Measurements from ENCODE around the gene CCNYL1. TPM values are rescaled to one million over a fixed set of nuclear protein-coding genes. Genes with fewer than 3 reads are reported as not detected.

Gene CCNYL1
- polyA plus RNA-seq, 1 of the 3 experiments (the other 2 are of a cell fraction), result 8.7 TPM

DNA sequence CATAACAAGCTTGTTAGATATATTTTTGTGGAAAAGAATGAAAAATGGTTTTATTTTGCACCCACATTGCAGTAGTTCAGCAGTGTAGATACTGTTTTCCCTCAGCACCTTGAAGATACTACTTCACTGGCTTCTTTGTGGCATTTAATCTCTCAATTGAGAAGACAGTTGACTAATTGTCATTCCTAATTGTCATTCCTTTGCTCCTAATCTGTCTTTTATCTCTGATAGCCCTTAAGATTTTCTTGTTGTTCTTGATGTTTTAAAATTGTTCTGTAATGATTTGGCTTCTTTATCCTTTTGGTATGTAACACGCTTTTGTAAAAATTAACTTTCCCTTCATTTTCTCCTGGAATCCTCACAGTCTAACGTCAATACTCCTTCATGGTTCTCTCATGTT lies 38.0 kb upstream of the CCNYL1 start:
- TF ChIP-seq TCF12 (IDR thresholded peaks at IDR 0.05) (no peak), EZH2phosphoT487 (IDR thresholded peaks at IDR 0.05; ENCODE audit: borderline replicate concordance, low read depth) (no peak), GATA2 (CRISPR knock-in tag; IDR thresholded peaks at IDR 0.05) (no peak), SMC3 (IDR thresholded peaks at IDR 0.05; ENCODE audit: low read depth, low read length) (no peak), RFX5 (IDR thresholded peaks at IDR 0.05; ENCODE audit: low read length) (no peak), RXRA (IDR thresholded peaks at IDR 0.05; ENCODE audit: borderline replicate concordance, low read depth) (no peak)
- TF ChIP-seq, protein P1, sequence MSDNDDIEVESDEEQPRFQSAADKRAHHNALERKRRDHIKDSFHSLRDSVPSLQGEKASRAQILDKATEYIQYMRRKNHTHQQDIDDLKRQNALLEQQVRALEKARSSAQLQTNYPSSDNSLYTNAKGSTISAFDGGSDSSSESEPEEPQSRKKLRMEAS (IDR thresholded peaks at IDR 0.05; ENCODE audit: low read depth), result no peak
- TF ChIP-seq, protein P2, sequence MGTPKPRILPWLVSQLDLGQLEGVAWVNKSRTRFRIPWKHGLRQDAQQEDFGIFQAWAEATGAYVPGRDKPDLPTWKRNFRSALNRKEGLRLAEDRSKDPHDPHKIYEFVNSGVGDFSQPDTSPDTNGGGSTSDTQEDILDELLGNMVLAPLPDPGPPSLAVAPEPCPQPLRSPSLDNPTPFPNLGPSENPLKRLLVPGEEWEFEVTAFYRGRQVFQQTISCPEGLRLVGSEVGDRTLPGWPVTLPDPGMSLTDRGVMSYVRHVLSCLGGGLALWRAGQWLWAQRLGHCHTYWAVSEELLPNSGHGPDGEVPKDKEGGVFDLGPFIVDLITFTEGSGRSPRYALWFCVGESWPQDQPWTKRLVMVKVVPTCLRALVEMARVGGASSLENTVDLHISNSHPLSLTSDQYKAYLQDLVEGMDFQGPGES (IDR thresholded peaks at IDR 0.05; ENCODE audit: low read depth, low read length), result no peak
- TF ChIP-seq, protein P3, sequence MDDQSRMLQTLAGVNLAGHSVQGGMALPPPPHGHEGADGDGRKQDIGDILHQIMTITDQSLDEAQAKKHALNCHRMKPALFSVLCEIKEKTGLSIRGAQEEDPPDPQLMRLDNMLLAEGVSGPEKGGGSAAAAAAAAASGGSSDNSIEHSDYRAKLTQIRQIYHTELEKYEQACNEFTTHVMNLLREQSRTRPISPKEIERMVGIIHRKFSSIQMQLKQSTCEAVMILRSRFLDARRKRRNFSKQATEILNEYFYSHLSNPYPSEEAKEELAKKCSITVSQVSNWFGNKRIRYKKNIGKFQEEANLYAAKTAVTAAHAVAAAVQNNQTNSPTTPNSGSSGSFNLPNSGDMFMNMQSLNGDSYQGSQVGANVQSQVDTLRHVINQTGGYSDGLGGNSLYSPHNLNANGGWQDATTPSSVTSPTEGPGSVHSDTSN (IDR thresholded peaks at IDR 0.05), result no peak
- H3F3A ChIP-seq (replicated peaks; ENCODE audit: insufficient read depth), result peaks cover 23% of the 10 kb centered on the region
- no peaks in the 10 kb centered on the region for H3K79me2 ChIP-seq (ENCODE audit: insufficient read depth)
- no peaks in the 10 kb centered on the region for H3K9me3 ChIP-seq
- 48% methylated on average over 2 of the region's 2 CpGs for WGBS (ENCODE audit: low lambda C conversion rate)
- no peak overlapping the region for H2AFZ ChIP-seq (ENCODE audit: low read depth)
- CTCF ChIA-PET, result no interaction called here
- no peaks in the 10 kb centered on the region for H4K20me1 ChIP-seq (ENCODE audit: insufficient read depth)
- H3K4me3 ChIP-seq (ENCODE audit: low read depth in 2 of 2, low read length in 1 of 2), result no peak overlapping the region
- H3K4me1 ChIP-seq (ENCODE audit: control insufficient read depth in 1 of 2, insufficient read depth in 2 of 2, low read depth in 1 of 2, low read length in 1 of 2), result 0 out of 4 replicates have a peak, but pooled peaks cover 0 to 4% of the 10 kb centered on the region in 2 experiments
- no peaks in the 10 kb centered on the region for H3K27me3 ChIP-seq (ENCODE audit: insufficient read depth)
- POLR2A ChIA-PET, result no interaction called here
- no peak for DNase-seq
- H3K4me2 ChIP-seq, result no peak overlapping the region
- no peaks in the 10 kb centered on the region for H3K36me3 ChIP-seq (replicated peaks in 1 of 2; ENCODE audit: control insufficient read depth in 1 of 2, insufficient read depth in 2 of 2, low read length in 1 of 2)
- no peak overlapping the region for H3K27ac ChIP-seq (ENCODE audit: low read depth in 2 of 2, low read length in 1 of 2)
- no peak overlapping the region for H3K9ac ChIP-seq
- no peaks in the 10 kb centered on the region for H3K9me2 ChIP-seq

DNA sequence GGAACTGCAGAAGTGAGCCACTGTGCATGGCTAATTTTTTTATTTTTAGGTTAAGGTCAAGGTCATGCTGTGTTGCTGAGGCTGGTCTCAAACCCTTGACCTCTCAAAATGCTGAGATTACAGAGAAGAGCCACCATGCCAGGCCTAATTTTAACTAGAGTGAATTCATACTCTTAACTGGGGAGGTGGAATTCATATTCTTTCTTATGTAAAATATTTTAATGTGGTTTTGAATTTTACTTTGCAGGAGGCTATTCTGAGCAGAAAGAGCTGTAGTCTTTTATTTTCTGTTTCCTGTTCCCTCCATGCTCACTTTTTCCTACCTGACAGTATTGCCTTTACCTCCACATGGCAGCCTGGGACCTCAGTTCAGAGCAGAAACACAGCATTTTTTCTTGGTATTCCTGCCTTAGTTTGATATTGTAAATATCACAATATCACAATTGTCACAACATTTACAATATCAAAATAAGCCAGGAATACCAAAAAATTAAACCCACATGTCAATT lies 37.1 kb upstream of the CCNYL1 start:
- Histone ChIP-seq H3K4me2 (no peak overlapping the region), H3F3A (replicated peaks; ENCODE audit: insufficient read depth) (peaks cover 23% of the 10 kb centered on the region), H3K9me3 (no peaks in the 10 kb centered on the region), H3K4me3 (ENCODE audit: low read depth in 2 of 2, low read length in 1 of 2) (no peak overlapping the region), H3K27me3 (ENCODE audit: insufficient read depth) (no peaks in the 10 kb centered on the region), H4K20me1 (ENCODE audit: insufficient read depth) (no peaks in the 10 kb centered on the region), H3K9me2 (no peaks in the 10 kb centered on the region), H2AFZ (ENCODE audit: low read depth) (no peak overlapping the region), H3K4me1 (ENCODE audit: control insufficient read depth in 1 of 2, insufficient read depth in 2 of 2, low read depth in 1 of 2, low read length in 1 of 2) (0 out of 4 replicates have a peak, but pooled peaks cover 0 to 4% of the 10 kb centered on the region in 2 experiments), H3K9ac (no peak overlapping the region), H3K79me2 (ENCODE audit: insufficient read depth) (no peaks in the 10 kb centered on the region), H3K36me3 (replicated peaks in 1 of 2; ENCODE audit: control insufficient read depth in 1 of 2, insufficient read depth in 2 of 2, low read length in 1 of 2) (no peaks in the 10 kb centered on the region), H3K27ac (ENCODE audit: low read depth in 2 of 2, low read length in 1 of 2) (no peak overlapping the region)
- ChIA-PET POLR2A (interaction anchor here (1.1 kb wide), 1 partner anchor 8 kb away, joined by 3 read pairs; no protein-coding TSS in a partner anchor), CTCF (interaction anchor here (0.8 kb wide), 1 partner anchor 18 kb away, joined by 3 read pairs; no protein-coding TSS in a partner anchor)
- no peak for DNase-seq
- no peak for TF ChIP-seq GABPA (IDR thresholded peaks at IDR 0.05; ENCODE audit: low read depth)
- TF ChIP-seq YY1 (IDR thresholded peaks at IDR 0.05; ENCODE audit: low read depth), result no peak
- TF ChIP-seq FOXM1 (IDR thresholded peaks at IDR 0.05; ENCODE audit: low read depth), result no peak
- TF ChIP-seq NRF1 (IDR thresholded peaks at IDR 0.05; ENCODE audit: low read depth, low read length), result no peak
- TF ChIP-seq, protein P4, sequence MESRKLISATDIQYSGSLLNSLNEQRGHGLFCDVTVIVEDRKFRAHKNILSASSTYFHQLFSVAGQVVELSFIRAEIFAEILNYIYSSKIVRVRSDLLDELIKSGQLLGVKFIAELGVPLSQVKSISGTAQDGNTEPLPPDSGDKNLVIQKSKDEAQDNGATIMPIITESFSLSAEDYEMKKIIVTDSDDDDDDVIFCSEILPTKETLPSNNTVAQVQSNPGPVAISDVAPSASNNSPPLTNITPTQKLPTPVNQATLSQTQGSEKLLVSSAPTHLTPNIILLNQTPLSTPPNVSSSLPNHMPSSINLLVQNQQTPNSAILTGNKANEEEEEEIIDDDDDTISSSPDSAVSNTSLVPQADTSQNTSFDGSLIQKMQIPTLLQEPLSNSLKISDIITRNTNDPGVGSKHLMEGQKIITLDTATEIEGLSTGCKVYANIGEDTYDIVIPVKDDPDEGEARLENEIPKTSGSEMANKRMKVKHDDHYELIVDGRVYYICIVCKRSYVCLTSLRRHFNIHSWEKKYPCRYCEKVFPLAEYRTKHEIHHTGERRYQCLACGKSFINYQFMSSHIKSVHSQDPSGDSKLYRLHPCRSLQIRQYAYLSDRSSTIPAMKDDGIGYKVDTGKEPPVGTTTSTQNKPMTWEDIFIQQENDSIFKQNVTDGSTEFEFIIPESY (IDR thresholded peaks at IDR 0.05; ENCODE audit: borderline replicate concordance, low read depth), result no peak
- no peak for TF ChIP-seq SIN3A (IDR thresholded peaks at IDR 0.05; ENCODE audit: borderline replicate concordance, low read depth, low read length)
- TF ChIP-seq FOXJ3 (CRISPR knock-in tag; IDR thresholded peaks at IDR 0.05), result no peak
- TF ChIP-seq, protein P5, sequence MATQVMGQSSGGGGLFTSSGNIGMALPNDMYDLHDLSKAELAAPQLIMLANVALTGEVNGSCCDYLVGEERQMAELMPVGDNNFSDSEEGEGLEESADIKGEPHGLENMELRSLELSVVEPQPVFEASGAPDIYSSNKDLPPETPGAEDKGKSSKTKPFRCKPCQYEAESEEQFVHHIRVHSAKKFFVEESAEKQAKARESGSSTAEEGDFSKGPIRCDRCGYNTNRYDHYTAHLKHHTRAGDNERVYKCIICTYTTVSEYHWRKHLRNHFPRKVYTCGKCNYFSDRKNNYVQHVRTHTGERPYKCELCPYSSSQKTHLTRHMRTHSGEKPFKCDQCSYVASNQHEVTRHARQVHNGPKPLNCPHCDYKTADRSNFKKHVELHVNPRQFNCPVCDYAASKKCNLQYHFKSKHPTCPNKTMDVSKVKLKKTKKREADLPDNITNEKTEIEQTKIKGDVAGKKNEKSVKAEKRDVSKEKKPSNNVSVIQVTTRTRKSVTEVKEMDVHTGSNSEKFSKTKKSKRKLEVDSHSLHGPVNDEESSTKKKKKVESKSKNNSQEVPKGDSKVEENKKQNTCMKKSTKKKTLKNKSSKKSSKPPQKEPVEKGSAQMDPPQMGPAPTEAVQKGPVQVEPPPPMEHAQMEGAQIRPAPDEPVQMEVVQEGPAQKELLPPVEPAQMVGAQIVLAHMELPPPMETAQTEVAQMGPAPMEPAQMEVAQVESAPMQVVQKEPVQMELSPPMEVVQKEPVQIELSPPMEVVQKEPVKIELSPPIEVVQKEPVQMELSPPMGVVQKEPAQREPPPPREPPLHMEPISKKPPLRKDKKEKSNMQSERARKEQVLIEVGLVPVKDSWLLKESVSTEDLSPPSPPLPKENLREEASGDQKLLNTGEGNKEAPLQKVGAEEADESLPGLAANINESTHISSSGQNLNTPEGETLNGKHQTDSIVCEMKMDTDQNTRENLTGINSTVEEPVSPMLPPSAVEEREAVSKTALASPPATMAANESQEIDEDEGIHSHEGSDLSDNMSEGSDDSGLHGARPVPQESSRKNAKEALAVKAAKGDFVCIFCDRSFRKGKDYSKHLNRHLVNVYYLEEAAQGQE (IDR thresholded peaks at IDR 0.05; ENCODE audit: low read depth, low read length), result no peak
- no peak for TF ChIP-seq FOSL2 (IDR thresholded peaks at IDR 0.05; ENCODE audit: borderline replicate concordance, low read depth)
- no peak for TF ChIP-seq NFIC (IDR thresholded peaks at IDR 0.05; ENCODE audit: borderline replicate concordance)
- TF ChIP-seq CHD2 (IDR thresholded peaks at IDR 0.05; ENCODE audit: low read length, partially characterized antibody), result no peak
- no peak for TF ChIP-seq RXRA (IDR thresholded peaks at IDR 0.05; ENCODE audit: borderline replicate concordance, low read depth)
- TF ChIP-seq EZH2phosphoT487 (IDR thresholded peaks at IDR 0.05; ENCODE audit: borderline replicate concordance, low read depth), result no peak
- TF ChIP-seq SMC3 (IDR thresholded peaks at IDR 0.05; ENCODE audit: low read depth, low read length), result no peak

Measured in SK-N-SH (cell line).